Large intestine (tissue), 3 donors: ENCODE data around the gene FARS2. TPM values are rescaled to one million over a fixed set of nuclear protein-coding genes. Genes with fewer than 3 reads are reported as not detected.

Experiments
- DNase-seq, 2 donors: peaks; one replicate each; pipeline versions ENCODE4 v3.0.0 to v3.0.0-alpha.2; 2013
- H3K27ac ChIP-seq: one replicate; pipeline ENCODE4 v1.5.1; 2013; ENCODE audit warnings: low read length
- H3K27me3 ChIP-seq: 2 replicates; pipeline ENCODE4 v1.6.1; 2013; ENCODE audit warnings: low read length; ENCODE audit not compliant: control insufficient read depth, insufficient read depth
- H3K36me3 ChIP-seq: 2 replicates; pipeline ENCODE4 v1.6.1; 2013; ENCODE audit warnings: low read length; ENCODE audit not compliant: control insufficient read depth, insufficient read depth
- H3K4me1 ChIP-seq: one replicate; pipeline ENCODE4 v1.6.1; 2013; ENCODE audit warnings: low read length; ENCODE audit not compliant: control insufficient read depth, insufficient read depth
- H3K4me3 ChIP-seq: one replicate; pipeline ENCODE4 v1.5.1; 2013; ENCODE audit warnings: low read length
- H3K9me3 ChIP-seq: one replicate; pipeline ENCODE4 v1.6.1; 2013; ENCODE audit warnings: mild to moderate bottlenecking, low read depth, low read length, moderate library complexity; ENCODE audit not compliant: control insufficient read depth
- WGBS: methylation state at CpG from one replicate; pipeline ENCODE4 v1.1.5; 2013; ENCODE audit warnings: low lambda C conversion rate; ENCODE audit not compliant: insufficient coverage; 5-methylcytosine and 5-hydroxymethylcytosine counted together
- polyA plus RNA-seq: library from polyadenylated mRNA; unstranded; fragments of 120-200 nt; gene quantifications from one replicate; pipeline ENCODE4 v1.2.1, GENCODE V29; 2013

FARS2 gene
- polyA plus RNA-seq, 1 donor, result 14.3 TPM

DNA sequence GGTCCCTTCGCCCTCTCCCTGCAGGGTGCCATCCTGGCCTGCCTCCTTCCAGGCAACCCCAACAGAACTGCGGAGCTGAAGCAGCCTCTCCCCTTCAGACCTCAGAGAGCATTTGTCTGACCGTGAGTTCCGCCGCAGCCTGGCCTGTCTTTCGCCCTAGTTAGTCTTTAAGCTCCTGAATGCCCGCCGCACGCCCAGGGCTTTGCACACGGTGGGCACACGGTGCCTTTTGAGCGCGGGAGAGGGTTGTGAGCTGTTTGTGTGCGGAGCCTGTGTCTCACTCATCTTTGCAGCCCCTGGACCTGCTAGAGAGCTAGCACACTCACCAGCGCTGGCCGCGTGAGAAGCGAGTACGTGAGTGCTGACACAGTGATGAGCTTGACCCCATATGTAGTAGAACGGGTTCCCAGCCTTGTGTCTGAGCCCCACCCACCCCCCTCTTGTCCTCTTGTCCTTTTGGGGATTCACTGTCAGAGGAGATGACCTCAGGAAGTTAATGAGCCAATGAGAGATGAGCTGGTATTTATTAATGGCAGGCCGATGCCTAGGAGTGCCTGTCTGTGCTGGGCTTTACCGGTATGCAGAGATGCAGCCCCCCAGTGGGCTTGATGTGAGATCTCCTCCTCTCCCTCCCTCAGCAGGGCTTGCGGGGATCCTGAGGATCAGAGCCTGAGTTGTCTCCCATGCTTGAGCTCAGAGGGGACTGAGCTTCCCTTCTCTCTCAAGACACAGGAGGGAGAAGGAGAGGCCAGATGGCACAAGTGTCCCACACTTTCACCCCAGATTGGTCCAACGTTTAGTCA, 249.2 kb downstream of the FARS2 start:
- DNase-seq, result no peak
- H3K36me3 ChIP-seq, result no peaks in the 10 kb centered on the region
- H3K4me1 ChIP-seq, result no peaks in the 10 kb centered on the region
- H3K9me3 ChIP-seq, result no peaks in the 10 kb centered on the region
- no CpG with 5 or more reads among the region's 24 CpGs for WGBS
- H3K27me3 ChIP-seq, result no peaks in the 10 kb centered on the region
- H3K27ac ChIP-seq, result no peak overlapping the region
- H3K4me3 ChIP-seq, result no peak overlapping the region

DNA sequence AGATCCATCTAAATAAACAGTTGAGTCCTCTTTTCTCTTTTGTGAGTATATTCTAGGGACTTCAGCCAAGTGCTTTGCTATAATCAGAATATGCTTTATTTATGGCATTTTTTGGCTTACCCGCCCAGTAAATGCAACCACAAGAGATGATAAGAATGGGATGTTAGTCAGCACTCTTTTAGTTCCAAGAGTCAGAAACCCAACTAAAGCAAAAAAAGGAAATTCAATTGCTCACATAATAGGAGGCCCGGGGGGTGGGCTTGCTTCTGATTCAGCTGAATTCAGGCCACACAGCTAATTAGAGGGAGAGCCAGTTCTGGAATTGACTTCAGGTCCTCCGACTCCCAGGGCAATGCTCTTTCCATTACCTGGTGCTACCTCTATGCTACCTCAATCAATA, 250.6 kb downstream of the FARS2 start:
- WGBS, result no CpG with 5 or more reads among the region's 3 CpGs
- Histone ChIP-seq H3K36me3 (no peaks in the 10 kb centered on the region), H3K27me3 (no peaks in the 10 kb centered on the region), H3K4me3 (no peak overlapping the region), H3K27ac (no peak overlapping the region), H3K9me3 (no peaks in the 10 kb centered on the region), H3K4me1 (no peaks in the 10 kb centered on the region)
- DNase-seq, result no peak

DNA sequence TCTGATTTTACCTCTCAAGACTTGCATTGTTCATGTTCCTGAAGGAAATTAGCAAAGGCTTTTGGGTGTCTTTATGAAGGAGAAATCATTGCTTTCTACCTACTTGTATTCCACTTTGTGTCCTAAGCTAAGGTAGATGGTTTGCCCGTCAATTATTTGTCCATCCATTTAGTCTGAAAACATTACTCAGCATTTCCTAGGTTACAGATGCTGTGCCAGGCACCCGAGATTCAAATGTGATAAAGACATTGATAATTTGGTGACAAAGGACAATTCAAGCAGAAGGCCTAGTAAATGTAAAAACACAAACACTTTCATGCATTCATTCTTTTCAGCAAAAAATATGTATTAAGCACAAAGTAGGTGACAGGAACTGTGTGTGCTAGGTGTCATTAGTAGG, 251.1 kb downstream of the FARS2 start:
- no peak overlapping the region for H3K27ac ChIP-seq
- DNase-seq, result no peak
- H3K4me3 ChIP-seq, result no peak overlapping the region
- H3K9me3 ChIP-seq, result no peaks in the 10 kb centered on the region
- H3K27me3 ChIP-seq, result no peaks in the 10 kb centered on the region
- WGBS, result 100% methylated on average over 1 of the region's 2 CpGs
- no peaks in the 10 kb centered on the region for H3K36me3 ChIP-seq
- H3K4me1 ChIP-seq, result no peaks in the 10 kb centered on the region

DNA sequence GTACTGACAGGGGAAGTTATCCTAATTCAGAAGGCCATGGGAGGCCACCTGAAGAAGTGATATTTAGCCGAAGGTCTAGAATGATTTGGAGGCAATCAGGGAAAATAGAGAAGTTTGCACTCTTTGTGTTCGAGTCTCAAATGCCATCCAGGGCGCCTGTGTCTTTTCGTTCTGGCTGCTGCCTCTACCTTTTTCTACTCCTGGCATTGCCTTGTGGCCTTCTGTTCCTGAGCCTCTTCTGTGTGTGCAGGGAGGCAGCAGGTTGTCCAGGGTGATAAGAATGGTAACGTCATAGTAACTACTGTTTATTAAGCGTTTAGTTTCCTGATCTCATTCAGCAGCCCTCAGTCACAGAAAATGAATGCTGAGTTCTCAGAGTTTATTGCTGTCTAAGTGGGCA, 252.1 kb downstream of the FARS2 start:
- peak in 1 of 2 donors; percentile 13 for DNase-seq

DNA sequence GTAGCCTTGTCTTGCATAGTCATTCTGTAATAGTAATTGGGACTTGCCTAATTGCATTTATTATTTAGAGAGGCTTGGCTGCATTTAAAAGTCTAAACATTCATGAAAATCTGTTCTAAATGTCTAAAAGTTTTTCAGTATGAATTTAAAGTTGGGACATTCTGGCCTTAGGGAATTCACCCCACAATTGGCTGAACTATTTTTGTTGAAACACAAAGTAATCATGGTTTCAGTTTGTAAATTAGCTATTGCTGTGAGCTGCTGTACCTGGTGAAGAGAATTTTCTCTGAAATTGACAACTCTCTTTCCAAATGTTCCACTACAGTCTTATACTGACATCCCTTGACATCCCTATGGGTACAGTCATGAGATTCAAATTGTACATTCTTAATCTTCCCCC, 253.0 kb downstream of the FARS2 start:
- Histone ChIP-seq H3K27me3 (no peaks in the 10 kb centered on the region), H3K36me3 (no peaks in the 10 kb centered on the region), H3K9me3 (no peaks in the 10 kb centered on the region), H3K27ac (no peak overlapping the region), H3K4me1 (no peaks in the 10 kb centered on the region), H3K4me3 (no peak overlapping the region)
- no peak for DNase-seq

More for the DNA sequence above, 252.1 kb downstream of the FARS2 start:
- H3K4me1 ChIP-seq, result no peaks in the 10 kb centered on the region
- H3K27ac ChIP-seq, result no peak overlapping the region
- no peaks in the 10 kb centered on the region for H3K36me3 ChIP-seq
- H3K4me3 ChIP-seq, result no peak overlapping the region
- no peaks in the 10 kb centered on the region for H3K27me3 ChIP-seq
- no peaks in the 10 kb centered on the region for H3K9me3 ChIP-seq
- WGBS, result no CpG with 5 or more reads among the region's 6 CpGs

DNA sequence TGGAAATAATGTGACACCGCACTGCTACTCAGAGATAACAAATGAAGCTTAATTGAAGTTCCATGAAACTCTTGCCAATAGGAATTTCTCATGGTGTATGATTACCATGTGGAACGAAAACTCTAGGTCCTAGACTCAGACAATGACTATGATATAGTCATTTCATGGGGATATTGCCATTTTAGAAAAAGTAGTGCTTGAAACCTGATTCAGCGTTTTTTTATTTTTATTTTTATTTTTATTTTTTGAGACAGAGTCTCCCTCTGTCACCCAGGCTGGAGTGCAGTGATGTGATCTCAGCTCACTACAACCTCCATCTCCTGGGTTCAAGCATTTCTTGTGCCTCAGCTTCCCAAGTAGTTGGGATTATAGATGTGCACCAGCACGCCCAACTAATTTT, 253.9 kb downstream of the FARS2 start:
- 94% methylated on average over 2 of the region's 4 CpGs for WGBS

DNA sequence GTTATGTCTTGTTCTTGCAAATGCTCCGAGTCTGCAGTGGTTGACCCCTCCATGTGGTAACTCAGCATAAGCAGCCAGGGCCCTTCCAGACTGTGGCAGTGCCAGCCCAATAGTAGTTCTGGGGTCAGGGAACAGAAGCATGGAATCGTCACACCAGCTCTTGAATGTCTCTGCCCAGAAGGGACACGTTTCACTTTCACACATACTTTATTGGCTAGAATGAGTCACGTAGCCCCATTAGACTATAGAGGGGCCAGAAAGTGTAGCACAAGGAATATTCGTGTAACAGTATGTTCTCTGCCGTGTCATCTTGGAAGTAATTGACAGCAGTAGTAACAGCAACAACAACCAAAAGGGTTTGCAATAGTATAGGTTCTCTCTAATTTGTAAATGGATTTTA, 254.7 kb downstream of the FARS2 start:
- Histone ChIP-seq H3K27ac (no peak overlapping the region), H3K27me3 (no peaks in the 10 kb centered on the region), H3K9me3 (no peaks in the 10 kb centered on the region), H3K4me1 (no peaks in the 10 kb centered on the region), H3K36me3 (no peaks in the 10 kb centered on the region), H3K4me3 (no peak overlapping the region)
- 100% methylated on average over 2 of the region's 6 CpGs for WGBS
- no peak for DNase-seq

More for the DNA sequence above, 253.9 kb downstream of the FARS2 start:
- H3K27ac ChIP-seq, result no peak overlapping the region
- H3K4me1 ChIP-seq, result no peaks in the 10 kb centered on the region
- no peak for DNase-seq
- H3K9me3 ChIP-seq, result no peaks in the 10 kb centered on the region
- H3K27me3 ChIP-seq, result no peaks in the 10 kb centered on the region
- no peaks in the 10 kb centered on the region for H3K36me3 ChIP-seq
- no peak overlapping the region for H3K4me3 ChIP-seq

DNA sequence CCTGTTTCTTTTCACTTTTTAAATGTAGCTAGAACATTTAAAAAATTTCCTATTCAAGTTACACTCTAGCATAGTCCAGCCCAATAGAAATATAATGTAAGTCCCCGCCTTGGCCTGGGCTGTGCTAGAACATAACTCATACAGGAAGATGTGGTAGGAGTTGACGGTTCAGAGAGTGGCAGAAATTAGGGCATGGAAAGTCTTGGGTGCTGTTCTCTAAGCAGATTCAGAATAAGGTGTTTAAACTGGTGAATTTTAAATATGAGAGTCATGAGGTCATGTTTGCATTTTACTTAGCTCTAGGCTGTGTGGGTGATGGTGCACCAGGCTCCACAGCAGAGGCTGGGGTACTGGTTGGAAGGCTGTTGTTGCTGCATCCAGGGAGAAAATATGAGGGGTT, 256.5 kb downstream of the FARS2 start:
- DNase-seq, result no peak
- H3K27me3 ChIP-seq, result no peaks in the 10 kb centered on the region
- H3K27ac ChIP-seq, result no peak overlapping the region
- no peaks in the 10 kb centered on the region for H3K9me3 ChIP-seq
- 92% methylated on average over 2 of the region's 2 CpGs for WGBS
- H3K36me3 ChIP-seq, result no peaks in the 10 kb centered on the region
- H3K4me1 ChIP-seq, result no peaks in the 10 kb centered on the region
- no peak overlapping the region for H3K4me3 ChIP-seq

DNA sequence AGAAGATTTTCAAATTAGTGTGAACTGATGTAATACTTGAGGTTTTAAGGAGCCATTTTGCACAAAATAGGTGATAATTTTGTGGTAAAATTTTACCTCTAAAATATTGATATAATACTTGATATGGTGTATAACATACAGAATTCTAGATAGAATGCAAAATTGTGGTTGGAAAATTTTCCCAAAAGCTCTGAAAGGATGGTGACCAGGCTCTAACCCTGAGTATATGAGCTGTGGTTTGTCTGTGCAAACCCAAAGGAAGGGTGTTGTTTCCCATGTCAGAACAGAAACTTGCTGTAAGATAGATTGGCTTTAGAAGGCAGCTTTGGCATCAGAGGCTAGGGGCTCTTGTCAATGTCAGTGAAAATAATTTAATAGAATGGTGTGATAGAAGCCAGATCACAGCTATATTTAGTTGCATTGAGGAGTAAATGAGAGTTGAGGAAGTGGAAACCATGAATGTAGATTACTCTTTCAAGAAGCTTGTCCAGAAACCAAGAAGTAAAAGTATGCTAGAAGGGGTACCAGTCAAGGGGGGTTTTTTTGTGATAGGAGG, 257.7 kb downstream of the FARS2 start:
- Histone ChIP-seq H3K9me3 (no peaks in the 10 kb centered on the region), H3K4me3 (no peak overlapping the region), H3K27me3 (no peaks in the 10 kb centered on the region), H3K27ac (no peak overlapping the region), H3K36me3 (no peaks in the 10 kb centered on the region), H3K4me1 (no peaks in the 10 kb centered on the region)
- DNase-seq, result no peak

DNA sequence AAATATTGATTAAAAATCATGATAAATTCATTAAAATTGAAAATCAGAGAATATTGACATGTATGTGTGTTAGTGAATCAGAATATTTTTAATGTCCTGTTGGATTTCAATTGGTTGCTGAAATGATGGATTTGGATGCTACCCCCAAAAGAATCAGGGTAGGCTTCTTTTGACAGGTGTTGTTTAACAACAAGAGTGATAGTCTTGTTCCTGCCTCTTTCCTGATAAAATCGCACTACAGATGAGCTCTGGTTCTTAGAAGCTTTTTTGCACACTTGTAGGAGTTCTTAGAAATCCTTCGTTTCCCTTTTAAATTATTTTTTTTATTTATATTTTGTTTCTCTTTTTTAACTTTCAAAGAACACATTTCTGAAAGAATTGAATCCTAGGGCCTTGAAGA, 259.5 kb downstream of the FARS2 start:
- Histone ChIP-seq H3K4me3 (no peak overlapping the region), H3K27me3 (no peaks in the 10 kb centered on the region), H3K4me1 (no peaks in the 10 kb centered on the region), H3K36me3 (no peaks in the 10 kb centered on the region), H3K27ac (no peak overlapping the region), H3K9me3 (no peaks in the 10 kb centered on the region)
- no peak for DNase-seq
- 78% methylated on average over 2 of the region's 2 CpGs for WGBS

DNA sequence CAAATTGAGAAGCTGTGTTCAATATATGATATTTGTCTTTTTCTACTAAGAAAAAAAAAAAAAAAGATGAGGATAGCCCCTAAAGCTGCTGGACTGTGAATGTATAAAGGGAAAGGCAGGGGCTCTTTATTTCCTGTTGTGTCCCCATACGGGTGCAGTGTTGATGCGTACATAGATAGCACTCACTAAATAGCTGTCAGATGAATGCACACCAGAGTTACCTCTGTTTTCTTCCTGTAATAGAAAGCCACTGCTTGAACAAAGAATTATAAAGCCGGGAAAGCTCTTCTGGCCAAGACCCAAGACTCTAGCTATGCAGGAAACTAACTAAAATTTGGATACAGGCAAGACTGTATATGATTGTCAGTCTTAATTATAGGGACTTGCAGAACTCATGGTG, 260.0 kb downstream of the FARS2 start:
- H3K9me3 ChIP-seq, result no peaks in the 10 kb centered on the region
- no peak overlapping the region for H3K4me3 ChIP-seq
- H3K27me3 ChIP-seq, result no peaks in the 10 kb centered on the region
- DNase-seq, result no peak
- no peaks in the 10 kb centered on the region for H3K4me1 ChIP-seq
- no peaks in the 10 kb centered on the region for H3K36me3 ChIP-seq
- H3K27ac ChIP-seq, result no peak overlapping the region
- no CpG with 5 or more reads among the region's 3 CpGs for WGBS
